Activated naive CD4-positive, alpha-beta T cell treated with anti-CD3 and anti-CD28 coated beads, Interleukin-2, amount 50 U/mL, for 24 hours (primary cell): ENCODE measurements around the gene SLC4A9.

ENCODE experiments used
- H3K27ac Mint-ChIP-seq: one replicate; pipeline ENCODE4 v1.8.0; 2021; ENCODE audit warnings: mild to moderate bottlenecking, mixed read lengths
- H3K27me3 Mint-ChIP-seq: one replicate; pipeline ENCODE4 v1.8.0; 2021; ENCODE audit warnings: mixed read lengths
- H3K36me3 Mint-ChIP-seq: one replicate; pipeline ENCODE4 v1.8.0; 2021; ENCODE audit warnings: mixed read lengths
- H3K4me1 Mint-ChIP-seq: one replicate; pipeline ENCODE4 v1.8.0; 2021; ENCODE audit warnings: mixed read lengths
- H3K4me3 Mint-ChIP-seq: one replicate; pipeline ENCODE4 v1.8.0; 2021; ENCODE audit warnings: mild to moderate bottlenecking, mixed read lengths
- H3K9me3 Mint-ChIP-seq: one replicate; pipeline ENCODE4 v1.8.0; 2021; ENCODE audit warnings: mixed read lengths

SLC4A9 gene

GRCh38 chr5:140363631-140364471 lies 3.9 kb downstream of the SLC4A9 start:
- Mint-ChIP-seq H3K4me1 (peaks cover 4% of the 10 kb centered on the region), H3K27ac (no peak overlapping the region), H3K4me3 (peak overlapping the region; percentile 80), H3K36me3 (no peaks in the 10 kb centered on the region), H3K9me3 (no peaks in the 10 kb centered on the region), H3K27me3 (no peaks in the 10 kb centered on the region)

GRCh38 chr5:140364472-140364765 lies 4.4 kb downstream of the SLC4A9 start:
- H3K4me3 Mint-ChIP-seq = no peak overlapping the region
- H3K27me3 Mint-ChIP-seq = no peaks in the 10 kb centered on the region
- no peak overlapping the region for H3K27ac Mint-ChIP-seq
- H3K9me3 Mint-ChIP-seq = no peaks in the 10 kb centered on the region
- H3K36me3 Mint-ChIP-seq = no peaks in the 10 kb centered on the region
- H3K4me1 Mint-ChIP-seq = peaks cover 4% of the 10 kb centered on the region

- no peaks in the 10 kb centered on the region for H3K27me3 Mint-ChIP-seq
- no peak overlapping the region for H3K27ac Mint-ChIP-seq
- H3K36me3 Mint-ChIP-seq = no peaks in the 10 kb centered on the region
- H3K4me3 Mint-ChIP-seq = no peak overlapping the region
- H3K9me3 Mint-ChIP-seq = no peaks in the 10 kb centered on the region
- H3K4me1 Mint-ChIP-seq = peaks cover 4% of the 10 kb centered on the region
These were observed 5.3 kb downstream of the SLC4A9 start for GRCh38 chr5:140365282-140365681.

- H3K27me3 Mint-ChIP-seq = no peaks in the 10 kb centered on the region
- no peak overlapping the region for H3K4me3 Mint-ChIP-seq
- no peak overlapping the region for H3K27ac Mint-ChIP-seq
- no peaks in the 10 kb centered on the region for H3K9me3 Mint-ChIP-seq
- H3K36me3 Mint-ChIP-seq = no peaks in the 10 kb centered on the region
- H3K4me1 Mint-ChIP-seq = peaks cover 4% of the 10 kb centered on the region
These were observed 5.9 kb downstream of the SLC4A9 start for GRCh38 chr5:140365941-140366340.

- Mint-ChIP-seq H3K27me3 (no peaks in the 10 kb centered on the region), H3K9me3 (no peaks in the 10 kb centered on the region), H3K4me1 (peaks cover 4% of the 10 kb centered on the region), H3K36me3 (no peaks in the 10 kb centered on the region), H3K4me3 (no peak overlapping the region), H3K27ac (no peak overlapping the region)
These were observed 6.7 kb downstream of the SLC4A9 start for GRCh38 chr5:140366589-140367255.

GRCh38 chr5:140367256-140368013 lies 7.4 kb downstream of the SLC4A9 start:
- H3K27ac Mint-ChIP-seq = no peak overlapping the region
- H3K27me3 Mint-ChIP-seq = no peaks in the 10 kb centered on the region
- no peaks in the 10 kb centered on the region for H3K36me3 Mint-ChIP-seq
- H3K4me1 Mint-ChIP-seq = peaks cover 4% of the 10 kb centered on the region
- no peak overlapping the region for H3K4me3 Mint-ChIP-seq
- H3K9me3 Mint-ChIP-seq = no peaks in the 10 kb centered on the region

GRCh38 chr5:140371356-140372151 lies 11.6 kb downstream of the SLC4A9 start:
- H3K4me1 Mint-ChIP-seq = peaks cover 6% of the 10 kb centered on the region
- H3K27me3 Mint-ChIP-seq = no peaks in the 10 kb centered on the region
- H3K36me3 Mint-ChIP-seq = no peaks in the 10 kb centered on the region
- no peak overlapping the region for H3K4me3 Mint-ChIP-seq
- no peak overlapping the region for H3K27ac Mint-ChIP-seq
- H3K9me3 Mint-ChIP-seq = no peaks in the 10 kb centered on the region

- no peaks in the 10 kb centered on the region for H3K36me3 Mint-ChIP-seq
- H3K9me3 Mint-ChIP-seq = no peaks in the 10 kb centered on the region
- H3K4me1 Mint-ChIP-seq = peaks cover 6% of the 10 kb centered on the region
- no peak overlapping the region for H3K4me3 Mint-ChIP-seq
- H3K27me3 Mint-ChIP-seq = no peaks in the 10 kb centered on the region
- no peak overlapping the region for H3K27ac Mint-ChIP-seq
These were observed 13.0 kb downstream of the SLC4A9 start for GRCh38 chr5:140372971-140373487.

- Mint-ChIP-seq H3K4me1 (peaks cover 17% of the 10 kb centered on the region), H3K9me3 (no peaks in the 10 kb centered on the region), H3K27ac (no peak overlapping the region), H3K27me3 (no peaks in the 10 kb centered on the region), H3K4me3 (no peak overlapping the region), H3K36me3 (peaks cover 2% of the 10 kb centered on the region)
These were observed 21.4 kb downstream of the SLC4A9 start for GRCh38 chr5:140381351-140381750.

- no peak overlapping the region for H3K27ac Mint-ChIP-seq
- H3K4me1 Mint-ChIP-seq = peaks cover 17% of the 10 kb centered on the region
- H3K36me3 Mint-ChIP-seq = peaks cover 2% of the 10 kb centered on the region
- no peaks in the 10 kb centered on the region for H3K27me3 Mint-ChIP-seq
- H3K4me3 Mint-ChIP-seq = no peak overlapping the region
- H3K9me3 Mint-ChIP-seq = no peaks in the 10 kb centered on the region
These were observed 22.0 kb downstream of the SLC4A9 start for GRCh38 chr5:140381972-140382371.

GRCh38 chr5:140382866-140383265 lies 22.9 kb downstream of the SLC4A9 start:
- H3K27ac Mint-ChIP-seq = no peak overlapping the region

GRCh38 chr5:140383300-140383699 lies 23.3 kb downstream of the SLC4A9 start:
- H3K36me3 Mint-ChIP-seq = peaks cover 2% of the 10 kb centered on the region
- H3K27ac Mint-ChIP-seq = no peak overlapping the region
- no peaks in the 10 kb centered on the region for H3K27me3 Mint-ChIP-seq

More at GRCh38 chr5:140382866-140383265, 22.9 kb downstream of the SLC4A9 start:
- Mint-ChIP-seq H3K9me3 (no peaks in the 10 kb centered on the region), H3K36me3 (peaks cover 2% of the 10 kb centered on the region), H3K4me1 (peaks cover 17% of the 10 kb centered on the region), H3K27me3 (no peaks in the 10 kb centered on the region), H3K4me3 (no peak overlapping the region)

GRCh38 chr5:140388052-140388451 lies 28.1 kb downstream of the SLC4A9 start:
- H3K27me3 Mint-ChIP-seq = no peaks in the 10 kb centered on the region
- no peaks in the 10 kb centered on the region for H3K36me3 Mint-ChIP-seq
- H3K27ac Mint-ChIP-seq = no peak overlapping the region
- no peaks in the 10 kb centered on the region for H3K9me3 Mint-ChIP-seq
- H3K4me3 Mint-ChIP-seq = no peak overlapping the region
- H3K4me1 Mint-ChIP-seq = peaks cover 5% of the 10 kb centered on the region

More at GRCh38 chr5:140383300-140383699, 23.3 kb downstream of the SLC4A9 start:
- Mint-ChIP-seq H3K4me1 (peaks cover 17% of the 10 kb centered on the region), H3K4me3 (no peak overlapping the region), H3K9me3 (no peaks in the 10 kb centered on the region)

GRCh38 chr5:140391312-140391711 lies 31.3 kb downstream of the SLC4A9 start:
- Mint-ChIP-seq H3K4me1 (no peaks in the 10 kb centered on the region), H3K27me3 (no peaks in the 10 kb centered on the region), H3K4me3 (no peak overlapping the region), H3K9me3 (no peaks in the 10 kb centered on the region), H3K36me3 (peaks cover 2% of the 10 kb centered on the region), H3K27ac (no peak overlapping the region)

- H3K27me3 Mint-ChIP-seq = no peaks in the 10 kb centered on the region
- no peak overlapping the region for H3K27ac Mint-ChIP-seq
- no peak overlapping the region for H3K4me3 Mint-ChIP-seq
- peaks cover 2% of the 10 kb centered on the region for H3K36me3 Mint-ChIP-seq
- H3K9me3 Mint-ChIP-seq = no peaks in the 10 kb centered on the region
- no peaks in the 10 kb centered on the region for H3K4me1 Mint-ChIP-seq
These were observed 31.7 kb downstream of the SLC4A9 start for GRCh38 chr5:140391732-140392131.
